Sigmoid colon (tissue), 4 donors: ENCODE measurements around the gene GLIS1.

Source experiments
- CTCF ChIP-seq, 4 experiments: fragments of 450-650 bp in 3 of 4; fragments of 200-600 bp in 1 of 4; IDR thresholded peaks; one replicate each; pipeline ENCODE4 v1.5.1; 2016 to 2019; ENCODE audit warnings: antibody characterized with exemption in 4 of 4, mild to moderate bottlenecking in 3 of 4, moderate library complexity in 2 of 4
- EP300 ChIP-seq, 4 donors: sonication (generic); formaldehyde crosslinking; IDR thresholded peaks; one replicate each; pipeline ENCODE4 v1.6.1; 2017; ENCODE audit warnings: antibody characterized with exemption in 4 of 4
- POLR2AphosphoS5 ChIP-seq, 4 donors: sonication (generic); formaldehyde crosslinking; IDR thresholded peaks; one replicate each; pipeline ENCODE4 v1.6.1; 2017; ENCODE audit warnings: antibody characterized with exemption in 4 of 4

- TF ChIP-seq POLR2AphosphoS5 (IDR thresholded peaks at IDR 0.05), result no peak
- TF ChIP-seq CTCF (IDR thresholded peaks at IDR 0.05), result no peak
- no peak for TF ChIP-seq EP300 (IDR thresholded peaks at IDR 0.05)
These were observed 109.8 kb downstream of the GLIS1 start for GRCh38 chr1:53629101-53629691.
